D721Med (cell line): Measurements from ENCODE around the gene NME3.
"Not testable (repeated sequence)": the region's sequence is repeated elsewhere in the genome, so short reads cannot be mapped to it uniquely, and the experiment has no call there.

Experiments used
- DNase-seq: peaks from one replicate; pipeline ENCODE4 v3.0.0; 2011; ENCODE audit warnings: low spot score; ENCODE audit not compliant: insufficient read length
- FAIRE-seq: peaks from 2 replicates; lab custom pipeline; 2011; peaks lifted over from hg19 to GRCh38; lab: Jason Lieb, UNC
- CTCF ChIP-seq: IDR thresholded peaks from 2 replicates; pipeline ENCODE4 v1.5.1; 2012; ENCODE audit warnings: mild to moderate bottlenecking, control low read depth; ENCODE audit not compliant: insufficient read depth; ENCODE audit errors: missing control alignments

The NME3 gene

GRCh38 chr16:1809281-1809801 lies 38.0 kb upstream of the NME3 start:
- FAIRE-seq, result no peak
- DNase-seq, result no peak
- TF ChIP-seq CTCF, result no peak

- TF ChIP-seq CTCF, result no peak
Observed at GRCh38 chr16:1808691-1809090, 37.3 kb upstream of the NME3 start.

GRCh38 chr16:1807626-1808025 lies 36.3 kb upstream of the NME3 start:
- no peak for DNase-seq
- no peak for TF ChIP-seq CTCF
- no peak for FAIRE-seq

More at GRCh38 chr16:1808691-1809090, 37.3 kb upstream of the NME3 start:
- no peak for DNase-seq
- no peak for FAIRE-seq

- FAIRE-seq (no peak), DNase-seq (no peak)
- no peak for TF ChIP-seq CTCF
Observed at GRCh38 chr16:1800701-1801100, 29.4 kb upstream of the NME3 start.

GRCh38 chr16:1799263-1799662 lies 27.9 kb upstream of the NME3 start:
- not testable (repeated sequence) for FAIRE-seq, DNase-seq

GRCh38 chr16:1794908-1795666 lies 23.7 kb upstream of the NME3 start:
- FAIRE-seq (no peak), DNase-seq (no peak)
- no peak for TF ChIP-seq CTCF

- DNase-seq, result no peak
- FAIRE-seq, result no peak
Observed at GRCh38 chr16:1794221-1794871, 23.0 kb upstream of the NME3 start.

More at GRCh38 chr16:1794221-1794871, 23.0 kb upstream of the NME3 start:
- no peak for TF ChIP-seq CTCF
